Stimulated activated CD8-positive, alpha-beta memory T cell treated with anti-CD3 and anti-CD28 coated beads, Interleukin-12 subunit alpha, Interleukin-12 subunit beta, amount 100 ng/mL, for 24 hours (primary cell): ENCODE measurements around the gene MROH2A.

Experiments used
- DNase-seq: peaks from one replicate; pipeline ENCODE4 v3.0.0-alpha.2; 2020; ENCODE audit errors: extremely low read depth

MROH2A gene

DNA sequence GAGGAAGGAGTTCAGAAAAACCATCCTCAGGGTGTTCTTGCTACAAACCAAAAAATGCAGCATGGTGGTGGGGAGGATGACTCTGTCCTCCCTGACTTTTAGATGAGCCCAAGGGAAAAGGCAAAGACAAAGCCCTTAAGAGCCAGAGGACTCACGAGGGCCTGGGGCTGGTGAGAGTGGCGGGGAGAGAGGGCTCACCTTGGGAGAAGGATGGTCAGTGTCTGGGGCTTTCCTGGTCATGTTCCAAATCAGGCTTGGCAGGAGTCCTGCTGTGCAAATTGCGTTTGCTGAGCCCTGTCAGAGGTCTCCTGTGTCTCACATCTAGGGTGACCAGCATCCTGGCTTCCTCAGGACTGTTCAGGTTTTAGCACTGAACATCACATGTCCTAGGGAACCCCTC lies 13.4 kb upstream of the MROH2A start:
- no peak for DNase-seq

DNA sequence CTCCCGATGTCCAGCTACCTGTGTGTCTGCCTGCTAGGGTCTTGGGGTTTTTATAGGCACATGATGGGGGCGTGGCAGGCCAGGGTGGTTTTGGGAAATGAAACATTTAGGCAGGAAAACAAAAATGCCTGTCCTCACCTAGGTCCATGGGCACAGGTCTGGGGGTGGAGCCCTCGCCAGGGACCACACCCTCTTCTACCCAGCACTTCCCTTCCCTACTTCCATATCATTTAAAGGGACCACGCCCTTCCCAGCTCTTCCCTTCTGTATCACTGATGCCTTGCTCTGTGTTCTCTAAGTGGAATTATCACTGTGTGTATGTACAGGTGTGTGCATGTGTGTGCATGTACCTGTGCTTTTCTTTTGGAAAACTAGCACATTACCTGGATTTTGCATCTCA lies 11.7 kb upstream of the MROH2A start:
- no peak for DNase-seq

DNA sequence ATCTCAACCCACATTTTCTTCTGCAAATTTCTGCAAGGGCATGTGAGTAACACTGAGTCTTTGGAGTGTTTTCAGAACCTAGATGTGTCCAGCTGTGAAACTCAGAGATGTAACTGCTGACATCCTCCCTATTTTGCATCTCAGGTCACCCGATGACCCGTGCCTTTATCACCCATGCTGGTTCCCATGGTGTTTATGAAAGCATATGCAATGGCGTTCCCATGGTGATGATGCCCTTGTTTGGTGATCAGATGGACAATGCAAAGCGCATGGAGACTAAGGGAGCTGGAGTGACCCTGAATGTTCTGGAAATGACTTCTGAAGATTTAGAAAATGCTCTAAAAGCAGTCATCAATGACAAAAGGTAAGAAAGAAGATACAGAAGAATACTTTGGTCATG lies 10.1 kb upstream of the MROH2A start:
- no peak for DNase-seq

DNA sequence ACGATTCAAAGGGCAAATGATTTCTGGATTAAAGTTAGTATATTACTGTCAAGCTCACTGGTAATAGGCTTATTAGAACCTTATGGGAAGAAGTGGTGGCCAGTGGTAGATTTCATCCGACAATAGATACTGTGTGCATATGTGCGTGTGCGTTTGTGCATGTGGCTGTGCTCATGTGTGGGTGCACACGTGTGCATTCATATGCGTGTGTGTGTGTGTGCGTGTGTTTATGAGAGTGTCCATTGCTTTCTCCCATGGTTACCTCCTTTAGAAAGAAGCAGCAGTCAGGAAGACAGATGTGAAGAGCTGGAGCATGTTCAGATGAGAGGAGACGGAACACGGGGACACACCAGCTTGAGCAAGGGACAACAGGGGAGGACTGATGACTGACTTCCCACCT lies 8.9 kb upstream of the MROH2A start:
- DNase-seq, result no peak

DNA sequence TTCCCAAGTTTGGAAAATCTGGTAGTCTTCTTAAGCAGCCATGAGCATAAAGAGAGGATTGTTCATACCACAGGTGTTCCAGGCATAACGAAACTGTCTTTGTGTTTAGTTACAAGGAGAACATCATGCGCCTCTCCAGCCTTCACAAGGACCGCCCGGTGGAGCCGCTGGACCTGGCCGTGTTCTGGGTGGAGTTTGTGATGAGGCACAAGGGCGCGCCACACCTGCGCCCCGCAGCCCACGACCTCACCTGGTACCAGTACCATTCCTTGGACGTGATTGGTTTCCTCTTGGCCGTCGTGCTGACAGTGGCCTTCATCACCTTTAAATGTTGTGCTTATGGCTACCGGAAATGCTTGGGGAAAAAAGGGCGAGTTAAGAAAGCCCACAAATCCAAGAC lies 6.0 kb upstream of the MROH2A start:
- DNase-seq, result no peak

DNA sequence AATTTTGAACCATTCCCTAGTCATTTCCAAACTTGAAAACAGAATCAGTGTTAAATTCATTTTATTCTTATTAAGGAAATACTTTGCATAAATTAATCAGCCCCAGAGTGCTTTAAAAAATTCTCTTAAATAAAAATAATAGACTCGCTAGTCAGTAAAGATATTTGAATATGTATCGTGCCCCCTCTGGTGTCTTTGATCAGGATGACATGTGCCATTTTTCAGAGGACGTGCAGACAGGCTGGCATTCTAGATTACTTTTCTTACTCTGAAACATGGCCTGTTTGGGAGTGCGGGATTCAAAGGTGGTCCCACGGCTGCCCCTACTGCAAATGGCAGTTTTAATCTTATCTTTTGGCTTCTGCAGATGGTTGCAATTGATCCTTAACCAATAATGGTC lies 5.5 kb upstream of the MROH2A start:
- DNase-seq, result no peak

DNA sequence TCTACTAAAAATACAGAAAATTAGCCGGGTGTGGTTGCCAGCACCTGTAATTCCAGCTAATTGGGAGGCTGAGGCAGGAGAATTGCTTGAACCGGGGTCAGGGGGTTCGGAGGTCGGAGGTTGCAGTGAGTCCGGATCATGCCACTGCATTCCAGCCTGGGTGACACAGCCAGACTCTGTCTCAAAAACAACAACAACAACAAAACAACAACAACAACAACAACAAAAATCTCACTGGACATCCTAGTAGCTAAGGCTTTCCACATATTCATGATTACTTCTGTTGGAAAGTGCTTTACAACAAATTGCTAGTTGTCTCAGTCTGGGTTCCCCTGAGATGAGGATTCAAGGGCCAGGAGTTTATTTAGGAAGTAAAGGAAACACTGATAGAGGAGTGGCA lies 4.3 kb upstream of the MROH2A start:
- no peak for DNase-seq

DNA sequence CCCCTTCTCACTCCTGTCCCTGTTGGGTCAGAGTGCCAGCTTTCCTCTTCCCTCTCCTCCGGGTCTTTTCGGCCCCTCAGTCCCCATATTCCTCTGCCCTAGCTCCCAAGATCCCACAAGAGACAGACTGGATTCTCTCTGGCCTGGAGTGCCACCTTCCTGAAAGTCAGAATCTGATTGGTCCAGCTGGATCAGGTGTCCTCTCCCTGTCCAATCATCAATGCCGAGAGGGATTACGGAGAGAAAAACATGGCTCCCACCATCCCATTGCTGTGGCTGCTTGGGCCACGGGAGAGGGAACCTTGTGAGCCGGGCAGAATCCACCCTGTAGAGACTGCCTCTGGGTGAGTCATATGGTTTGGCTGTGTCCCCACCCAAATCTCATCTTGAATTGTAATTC lies 2.7 kb upstream of the MROH2A start:
- DNase-seq, result no peak

DNA sequence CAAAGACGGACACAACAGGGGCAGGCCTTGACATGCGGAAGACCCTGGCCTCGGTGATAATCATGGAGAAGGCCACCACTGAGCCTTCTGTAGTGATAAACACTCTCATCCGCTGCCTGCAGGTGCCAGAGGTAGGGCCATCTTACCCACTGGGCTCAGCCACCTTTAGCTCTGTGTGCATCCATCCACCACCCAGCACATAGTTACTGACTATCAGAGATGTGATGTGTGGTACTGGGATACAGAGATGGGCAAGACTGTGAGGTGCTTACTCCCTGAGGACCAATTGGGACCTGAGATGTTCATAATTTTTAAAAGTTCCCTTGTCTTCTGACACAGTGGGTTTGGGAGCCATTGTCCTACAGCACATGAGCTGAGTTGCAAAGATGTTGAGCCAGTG lies 1.6 kb downstream of the MROH2A start:
- no peak for DNase-seq

DNA sequence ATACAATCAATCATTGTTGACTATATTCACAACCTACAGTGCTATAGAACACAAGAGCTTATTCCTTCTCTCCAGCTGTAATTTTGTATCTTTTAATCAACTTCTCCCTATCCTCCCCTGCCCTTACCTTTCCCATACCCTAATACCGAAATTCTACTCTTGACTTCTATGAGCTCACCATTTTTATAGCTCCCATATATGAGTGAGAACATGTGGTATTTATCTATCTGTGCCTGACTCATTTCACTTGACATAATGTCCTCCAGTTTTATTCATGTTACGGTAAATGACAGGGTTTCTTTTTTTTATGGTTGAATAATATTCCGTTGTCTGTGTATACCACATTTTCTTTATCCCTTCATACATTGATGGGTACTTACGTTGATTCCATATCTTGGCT lies 2.6 kb downstream of the MROH2A start:
- no peak for DNase-seq

DNA sequence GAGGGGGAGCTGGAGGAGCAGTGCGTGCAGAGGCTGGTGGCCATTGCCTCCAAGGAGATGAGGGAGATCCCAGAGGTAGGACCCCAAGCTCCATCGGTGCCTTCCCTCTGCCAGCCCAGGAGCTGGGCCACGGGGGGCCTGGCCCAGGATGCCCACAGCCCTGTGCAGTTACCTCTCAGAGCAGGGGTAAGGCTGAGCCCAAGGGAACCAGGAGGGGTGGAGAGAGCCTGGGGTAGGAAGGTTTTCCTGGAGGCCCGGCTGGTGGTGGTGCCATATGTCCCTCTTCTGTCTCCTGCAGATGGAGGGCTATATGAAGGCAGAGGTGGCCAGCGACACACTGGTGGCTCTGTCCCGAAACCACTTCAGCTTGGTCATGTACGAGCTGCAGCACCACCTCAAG lies 11.4 kb downstream of the MROH2A start:
- no peak for DNase-seq

DNA sequence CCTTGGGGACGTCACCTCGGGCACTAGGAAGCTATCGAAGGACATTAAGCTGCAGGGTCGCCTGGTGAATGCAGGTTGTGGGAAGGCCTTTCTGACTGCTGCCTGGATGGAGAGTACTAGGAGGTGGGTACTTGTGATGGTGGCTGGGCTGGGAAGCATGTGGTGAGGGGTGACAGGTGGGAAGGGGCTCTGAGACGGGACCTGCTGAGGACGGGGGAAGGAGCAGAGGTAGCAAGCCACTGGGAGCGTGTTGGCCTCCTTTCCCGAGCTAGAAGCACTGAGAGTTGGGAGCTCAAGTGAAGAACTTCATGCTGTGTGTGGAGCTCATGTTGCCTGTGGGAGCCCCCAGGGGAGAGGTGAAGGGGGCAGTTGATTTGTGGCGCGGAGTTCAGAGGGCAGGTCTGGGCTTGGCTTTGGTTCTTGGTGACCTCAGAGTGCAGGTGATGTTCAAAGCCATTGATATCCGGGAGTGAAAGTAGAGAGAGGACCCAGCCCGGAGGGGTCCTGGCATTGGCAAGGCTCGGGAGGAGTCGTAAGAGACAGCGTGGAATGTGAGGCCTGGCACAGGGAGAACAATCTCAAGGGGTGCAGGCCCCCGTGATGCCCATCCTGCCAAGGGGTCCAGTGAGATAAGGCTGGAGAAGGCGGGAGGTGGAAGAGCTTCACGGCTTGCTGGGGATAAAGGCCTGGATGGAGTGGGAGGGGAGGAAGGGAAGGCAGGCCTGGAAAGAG lies 13.2 kb downstream of the MROH2A start:
- DNase-seq, result no peak

DNA sequence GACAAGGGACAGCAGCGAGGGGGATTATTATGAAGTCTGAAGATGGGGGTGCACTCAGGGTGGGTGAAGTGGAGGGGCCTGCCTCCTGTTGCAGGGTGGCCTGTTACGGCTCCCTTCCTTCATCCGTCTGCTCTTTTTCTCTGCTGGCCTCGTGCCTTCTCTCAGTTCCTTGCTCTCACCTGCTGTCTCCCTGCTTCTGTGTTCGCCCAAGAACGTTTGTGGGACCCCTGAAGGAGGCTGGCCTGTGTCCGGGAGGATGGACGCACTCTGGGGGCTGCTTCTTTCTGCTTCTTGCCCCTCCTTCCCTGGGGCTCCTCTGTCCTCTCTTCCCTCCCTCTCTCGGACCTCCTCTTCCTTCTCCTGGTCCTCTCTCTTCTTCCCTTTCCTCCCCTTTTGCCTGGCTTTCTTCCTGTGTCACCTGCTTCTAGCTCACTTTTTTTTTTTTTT lies 13.8 kb downstream of the MROH2A start:
- no peak for DNase-seq

DNA sequence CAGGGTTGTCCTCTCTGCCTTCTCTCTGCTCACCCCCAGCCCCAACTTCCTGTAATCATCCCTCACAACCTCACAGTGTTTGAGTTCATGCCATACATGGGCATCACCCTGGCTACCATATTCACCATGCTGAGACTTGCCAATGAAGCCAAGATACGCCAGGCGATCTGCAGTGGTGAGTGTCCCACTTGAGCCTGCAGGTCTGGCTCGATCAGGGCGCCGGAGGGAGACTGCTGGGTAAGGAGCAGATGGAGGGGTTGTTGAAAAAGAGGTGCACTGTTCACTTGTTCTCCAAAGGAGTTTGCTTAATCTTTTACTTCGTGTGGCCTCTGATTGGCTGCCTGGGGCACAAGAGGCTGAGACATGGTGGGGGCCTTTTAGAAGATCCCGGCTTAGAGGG lies 14.6 kb downstream of the MROH2A start:
- DNase-seq, result no peak

DNA sequence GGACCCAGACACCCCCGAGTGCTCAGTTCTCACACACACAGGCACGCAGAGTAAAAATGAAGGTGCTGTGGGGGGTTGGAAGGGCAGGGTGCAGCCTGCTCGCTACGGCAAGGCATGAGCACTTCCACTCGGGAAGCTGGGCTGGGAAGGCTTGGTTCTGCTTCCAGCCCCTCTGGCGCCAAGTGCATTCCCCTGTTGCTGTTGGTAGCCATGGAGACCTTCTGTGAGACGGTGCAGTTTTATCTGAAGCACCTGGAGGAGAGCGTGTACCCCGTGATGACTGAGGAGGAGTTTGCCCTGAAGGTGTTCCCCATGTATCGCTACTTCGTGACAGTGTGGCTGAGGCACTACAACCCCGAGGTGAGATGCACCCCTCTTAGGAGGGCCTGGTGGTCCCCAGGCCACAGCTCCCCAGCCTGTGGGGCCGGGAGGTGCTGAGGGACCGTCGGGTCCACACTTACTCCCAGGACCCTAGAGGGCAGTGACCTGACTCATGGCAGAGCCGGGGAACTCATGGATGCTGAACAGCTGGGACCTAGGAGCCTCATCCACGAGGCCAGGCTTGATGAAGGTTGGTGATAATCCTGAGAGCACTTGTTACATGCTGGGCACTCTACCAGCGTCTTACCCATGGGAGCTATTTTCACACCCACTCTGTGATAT lies 15.5 kb downstream of the MROH2A start:
- DNase-seq, result no peak

DNA sequence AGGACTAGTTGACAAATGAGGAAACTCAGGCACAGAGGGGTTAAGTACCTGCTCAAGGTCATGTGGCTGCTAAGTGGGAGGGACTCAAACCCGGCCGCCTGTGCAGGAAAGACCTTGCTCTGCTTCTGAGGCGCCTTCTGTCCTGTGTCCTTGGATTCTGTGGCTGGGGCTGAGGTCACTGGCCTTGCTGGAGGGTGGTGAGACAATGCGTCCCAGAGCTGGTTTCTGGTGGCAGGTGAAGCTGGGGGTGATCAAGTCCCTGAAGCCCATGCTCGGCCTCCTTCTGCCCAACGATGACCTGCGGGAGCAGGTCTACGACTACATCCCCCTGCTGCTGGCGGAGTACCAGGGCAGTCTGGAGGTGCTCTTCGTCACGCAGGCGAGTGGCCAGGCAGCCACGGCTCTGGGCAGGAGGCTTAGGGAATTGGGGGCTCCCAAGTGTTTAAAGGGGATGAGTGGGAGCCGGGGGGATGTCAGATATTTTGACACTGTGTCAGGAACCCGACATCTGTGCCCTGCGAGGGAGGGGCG lies 16.1 kb downstream of the MROH2A start:
- DNase-seq, result no peak

DNA sequence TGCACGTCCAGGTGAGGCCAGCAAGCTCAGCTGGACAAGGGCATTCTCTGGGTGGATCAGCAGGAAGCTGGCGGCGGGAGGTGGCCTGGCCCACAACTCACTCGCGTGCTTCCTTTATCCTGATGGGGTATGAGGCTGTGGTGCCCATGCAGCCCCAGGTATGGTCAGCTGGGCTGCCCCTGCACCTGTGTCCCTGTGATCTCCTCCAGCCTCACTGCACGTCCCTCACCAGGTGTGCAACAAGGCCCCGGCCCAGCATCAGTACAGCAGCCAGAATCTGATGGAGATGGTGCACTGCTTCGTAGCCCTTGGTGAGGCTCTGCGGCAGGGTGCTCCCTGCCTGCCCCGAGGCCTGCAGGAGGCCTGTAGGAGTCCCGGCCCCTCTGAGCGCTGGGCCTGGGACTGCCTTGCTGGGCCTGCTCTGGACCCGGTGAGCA lies 17.6 kb downstream of the MROH2A start:
- no peak for DNase-seq

DNA sequence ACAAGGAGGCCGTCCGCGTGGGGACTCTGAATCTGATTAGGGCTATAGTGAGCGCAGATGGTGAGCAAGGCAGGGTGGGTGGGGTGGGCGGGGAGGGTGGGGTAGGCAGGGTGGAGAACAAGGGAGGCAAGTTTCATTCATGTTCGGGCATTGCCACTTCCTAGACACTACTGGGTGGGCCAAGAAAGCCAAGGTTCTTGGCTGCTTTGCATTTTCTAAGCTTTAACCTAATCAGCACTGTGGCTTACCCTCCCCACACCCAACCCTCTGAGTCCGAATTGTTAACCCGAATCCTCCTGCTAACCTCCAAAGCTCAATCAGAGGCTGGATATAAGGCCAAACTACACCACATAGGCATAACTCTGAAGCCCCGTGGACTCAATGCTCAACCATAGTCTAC lies 18.1 kb downstream of the MROH2A start:
- no peak for DNase-seq

DNA sequence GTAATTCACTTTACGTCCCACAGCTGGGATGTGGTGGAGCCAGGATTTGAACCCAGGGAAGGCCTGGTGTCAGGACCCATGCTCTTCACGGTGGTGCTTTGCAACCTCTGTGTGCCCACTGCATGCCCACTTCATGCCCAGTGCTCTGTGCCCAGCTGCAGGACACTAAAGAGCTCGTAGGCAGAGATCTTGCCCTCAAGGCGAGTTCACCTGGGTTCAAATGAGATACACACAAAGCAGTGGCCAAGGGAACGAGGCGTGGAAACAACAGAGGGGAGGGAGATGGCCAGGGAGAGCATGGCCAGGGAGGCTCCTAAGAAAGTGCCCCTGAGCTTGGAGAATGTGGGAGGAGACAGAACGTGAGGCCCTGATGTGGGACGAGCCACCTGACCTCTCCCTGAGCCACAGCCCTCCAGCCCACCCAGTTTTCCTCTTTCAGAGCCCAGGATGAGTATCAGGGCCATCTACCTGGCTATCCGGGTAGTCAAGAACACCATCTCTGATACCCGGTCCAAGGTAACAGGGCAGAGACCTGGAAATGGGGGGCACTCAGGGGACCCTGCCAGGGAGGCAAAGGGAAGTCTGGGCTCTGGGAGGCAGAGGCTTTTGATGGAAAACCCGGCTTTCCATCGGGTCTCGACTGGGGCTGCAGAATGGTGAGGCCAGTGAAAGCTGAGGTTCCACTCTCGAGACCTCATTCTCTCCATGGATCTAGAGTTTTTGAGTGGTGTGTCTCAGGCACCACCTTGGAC lies 20.4 kb downstream of the MROH2A start:
- DNase-seq, result no peak

DNA sequence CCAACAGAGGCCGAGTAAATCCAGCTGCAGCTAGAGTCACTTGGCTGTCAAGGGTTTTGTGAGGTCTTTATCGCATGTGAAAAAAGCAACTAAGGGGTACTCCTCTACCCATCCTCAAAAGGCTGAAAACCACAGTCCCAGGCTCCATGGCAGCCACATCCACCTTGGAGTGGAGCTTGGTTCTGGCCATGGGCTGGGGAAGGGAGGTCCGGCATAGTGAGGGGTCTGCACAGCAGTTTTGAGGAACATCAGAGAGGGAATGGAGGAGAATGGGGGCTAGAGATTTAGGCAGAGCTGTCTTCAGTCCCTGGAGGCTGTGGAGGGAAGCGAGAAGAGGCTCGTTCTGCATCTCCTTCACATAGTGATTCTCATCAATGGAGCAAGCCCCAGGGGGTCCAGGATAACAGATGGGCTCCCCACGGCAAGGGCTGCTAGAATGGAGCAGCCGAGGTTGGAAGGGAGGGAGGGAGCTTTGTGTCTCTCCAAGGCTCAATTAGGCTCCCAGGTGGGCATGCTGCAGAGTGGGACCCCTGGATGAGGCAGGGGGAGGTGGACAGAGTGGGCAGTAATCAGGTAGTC lies 21.0 kb downstream of the MROH2A start:
- DNase-seq, result no peak

DNA sequence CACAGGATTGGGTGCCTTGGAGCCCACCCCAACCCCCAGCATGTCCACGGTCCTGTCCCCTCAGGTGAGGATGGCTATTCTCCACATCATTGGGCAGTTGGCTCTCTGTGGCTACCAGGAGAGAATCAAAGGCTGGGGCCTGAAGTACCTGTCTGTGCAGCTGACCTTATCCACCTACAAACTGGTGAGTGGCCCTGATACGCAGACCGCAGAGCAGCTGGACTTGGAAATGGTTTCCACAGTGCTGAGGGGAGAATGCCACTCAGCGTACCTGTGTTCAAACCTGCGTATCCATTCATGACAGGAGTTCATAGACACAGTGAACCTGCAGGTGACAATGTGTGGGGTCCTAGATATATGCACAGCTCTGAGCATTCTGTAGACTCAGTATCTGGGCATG lies 21.6 kb downstream of the MROH2A start:
- DNase-seq, result no peak

DNA sequence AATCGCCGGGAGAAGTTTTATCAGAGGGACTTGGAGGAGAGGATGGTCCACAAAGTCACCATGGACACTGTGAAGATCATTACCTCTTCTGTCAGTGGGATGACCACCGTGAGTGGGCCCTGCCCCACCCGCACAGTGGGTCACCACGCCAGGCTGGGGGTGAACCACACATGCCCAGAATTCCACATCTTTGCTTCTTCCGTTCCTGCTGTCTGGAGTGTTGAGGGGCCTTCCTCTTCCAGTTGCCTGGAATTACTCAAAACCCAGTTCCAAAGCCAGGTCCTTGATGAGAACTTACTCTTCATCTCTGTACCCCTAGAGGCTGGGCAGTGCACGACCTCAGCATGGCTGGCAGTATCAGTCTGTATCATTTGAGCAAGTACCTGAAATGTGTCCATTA lies 22.1 kb downstream of the MROH2A start:
- no peak for DNase-seq
